Activated CD8-positive, alpha-beta T cell treated with anti-CD3 and anti-CD28 coated beads for 36 hours (primary cell): ENCODE data around the gene FLOT1. TPM values are rescaled to one million over a fixed set of nuclear protein-coding genes. Genes with fewer than 3 reads are reported as not detected.

Experiments used
- ATAC-seq: fragments of 200-7000 bp; cut with Tn5 transposase; one replicate; pipeline ENCODE4 v1.10.0; 2021; ENCODE audit warnings: mild to moderate bottlenecking, moderate library complexity
- CTCF ChIA-PET: fragments of 350-600 bp; sonication (Branson Sonifier 250); formaldehyde crosslinking; loops from one replicate; lab custom pipeline; 2021; ENCODE audit warnings: antibody characterized with exemption; lab: Charles Lee
- POLR2A ChIA-PET: fragments of 350-600 bp; sonication (Branson Sonifier 250); formaldehyde crosslinking; loops from one replicate; lab custom pipeline; 2021; ENCODE audit warnings: antibody characterized with exemption; lab: Charles Lee
- DNase-seq: peaks from one replicate; pipeline ENCODE4 v3.0.0-alpha.2; 2020
- H3K27ac Mint-ChIP-seq: one replicate; pipeline ENCODE4 v1.8.0; 2021; ENCODE audit warnings: mild to moderate bottlenecking, mixed read lengths
- H3K27me3 Mint-ChIP-seq: one replicate; pipeline ENCODE4 v1.8.0; 2021; ENCODE audit warnings: mixed read lengths
- H3K36me3 Mint-ChIP-seq: one replicate; pipeline ENCODE4 v1.8.0; 2021; ENCODE audit warnings: low read depth, mixed read lengths
- H3K4me1 Mint-ChIP-seq: one replicate; pipeline ENCODE4 v1.8.0; 2021; ENCODE audit warnings: low read depth, mixed read lengths
- H3K4me3 Mint-ChIP-seq: one replicate; pipeline ENCODE4 v1.8.0; 2021; ENCODE audit warnings: mild to moderate bottlenecking, moderate library complexity, mixed read lengths
- H3K9me3 Mint-ChIP-seq: one replicate; pipeline ENCODE4 v1.8.0; 2021; ENCODE audit warnings: mixed read lengths
- CTCF ChIP-seq: fragments of 200-600 bp; IDR thresholded peaks from one replicate; pipeline ENCODE4 v1.8.0; 2022; ENCODE audit warnings: antibody characterized with exemption, mild to moderate bottlenecking
- intact Hi-C: fragments of 100-400 bp; cut with micrococcal nuclease; formaldehyde crosslinking; loops from one replicate; pipeline ENCODE4 v1.10.0; 2022
- total RNA-seq, 2 experiments: library from RNA; stranded (reverse); gene quantifications; one replicate each; pipeline ENCODE4 v1.2.3, GENCODE V29; 2021

Gene FLOT1
- total RNA-seq, 2 experiments from 2014 or later, result 135 TPM

DNA sequence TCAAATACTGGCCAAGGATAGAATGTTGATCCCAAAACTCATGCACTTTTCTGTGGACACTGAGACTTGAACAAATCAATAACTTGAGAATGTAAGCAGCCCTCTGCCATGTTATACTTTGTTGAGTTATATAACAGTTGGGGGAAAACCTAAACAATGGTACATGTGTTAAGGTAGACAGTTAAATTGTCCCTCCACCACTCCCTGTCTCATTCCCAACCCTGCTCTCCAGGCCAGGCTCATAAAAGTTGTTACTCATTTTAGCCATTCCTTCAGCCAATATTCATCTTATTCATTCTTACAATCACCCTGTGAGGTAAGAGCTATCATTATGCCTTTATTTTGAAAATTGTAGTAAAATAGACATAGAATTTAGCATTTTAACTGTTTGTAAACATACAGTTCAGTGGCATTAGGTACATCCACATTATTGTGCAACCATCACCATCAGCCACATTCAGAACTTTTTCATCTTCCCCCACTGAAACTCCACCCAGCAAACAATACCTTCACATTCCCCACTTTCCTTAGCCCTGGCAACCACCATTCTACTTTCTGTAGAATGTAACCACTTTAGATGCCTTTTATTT lies 40.0 kb upstream of the FLOT1 start:
- peaks cover 6% of the 10 kb centered on the region for H3K36me3 Mint-ChIP-seq
- peak overlapping the region; percentile 44 for H3K4me3 Mint-ChIP-seq
- ChIA-PET CTCF (interaction anchor here (1.4 to 1.7 kb wide), 2 partner anchors 13 to 39 kb away, joined by 6 to 8 read pairs; no protein-coding TSS in a partner anchor), POLR2A (interaction anchor here (1.3 to 12.9 kb wide), 6 partner anchors 13 to 45 kb away, joined by 3 to 162 read pairs (median 7); partner anchors contain the start of gene FLOT1)
- no peak for ATAC-seq
- no peak for DNase-seq
- H3K27ac Mint-ChIP-seq, result peak overlapping the region; percentile 85
- H3K4me1 Mint-ChIP-seq, result peaks cover 67% of the 10 kb centered on the region
- no peaks in the 10 kb centered on the region for H3K27me3 Mint-ChIP-seq
- no peak for TF ChIP-seq CTCF
- intact Hi-C loops, result no loop called here
- H3K9me3 Mint-ChIP-seq, result peaks cover 4% of the 10 kb centered on the region

DNA sequence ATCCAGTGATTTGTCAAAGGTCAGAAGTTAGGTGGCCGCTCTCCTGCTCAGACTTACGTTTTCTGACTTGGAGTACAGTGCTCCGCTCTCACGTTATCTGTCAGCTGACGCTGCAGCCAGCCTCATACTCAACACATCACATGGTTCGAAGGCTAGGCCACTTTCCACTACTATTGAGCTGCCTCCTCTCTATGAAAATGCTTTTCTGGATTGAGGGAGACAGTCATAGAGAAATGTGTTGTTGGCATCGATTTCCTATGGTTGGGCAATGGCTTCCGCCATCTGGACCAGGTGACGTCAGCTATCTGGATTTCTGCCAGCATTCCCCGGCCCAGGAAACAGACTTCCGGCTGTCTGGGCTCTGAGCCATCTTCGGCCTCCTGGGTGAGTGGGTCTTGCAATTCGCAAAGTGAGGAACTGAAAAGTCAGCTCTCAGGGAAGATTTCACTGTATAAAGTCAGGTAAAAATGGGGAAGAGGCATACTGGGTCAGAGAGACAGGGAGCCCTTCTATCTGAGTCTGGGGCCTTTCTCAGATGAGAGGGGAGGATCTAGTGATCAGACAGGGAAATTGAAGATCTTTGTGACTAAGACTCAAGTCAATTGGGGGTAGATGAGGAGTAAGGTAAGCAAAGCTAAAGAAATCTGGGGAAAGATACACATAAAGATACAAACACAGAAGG lies 39.4 kb upstream of the FLOT1 start:
- ATAC-seq (peak; percentile 8), DNase-seq (no peak)
- TF ChIP-seq CTCF, result no peak
- peaks cover 4% of the 10 kb centered on the region for H3K9me3 Mint-ChIP-seq
- H3K4me3 Mint-ChIP-seq, result peak overlapping the region; percentile 44
- H3K36me3 Mint-ChIP-seq, result peaks cover 6% of the 10 kb centered on the region
- ChIA-PET POLR2A (interaction anchor here (0.6 to 12.9 kb wide), 9 partner anchors 12 to 252 kb away, joined by 3 to 162 read pairs (median 5); partner anchors contain the start of genes FLOT1 and IER3), CTCF (interaction anchor here (1.2 to 1.7 kb wide), 3 partner anchors 13 to 40 kb away, joined by 6 to 8 read pairs (median 6); no protein-coding TSS in a partner anchor)
- H3K27me3 Mint-ChIP-seq, result no peaks in the 10 kb centered on the region
- H3K27ac Mint-ChIP-seq, result peak overlapping the region; percentile 85
- peaks cover 72% of the 10 kb centered on the region for H3K4me1 Mint-ChIP-seq
- intact Hi-C loops, result no loop called here

- intact Hi-C loops, result no loop called here
Measured at GRCh38 chr6:30781395-30781742, 38.9 kb upstream of the FLOT1 start.

GRCh38 chr6:30780642-30780920 lies 38.1 kb upstream of the FLOT1 start:
- Mint-ChIP-seq H3K9me3 (peaks cover 4% of the 10 kb centered on the region), H3K27ac (peak overlapping the region; percentile 62), H3K27me3 (no peaks in the 10 kb centered on the region), H3K36me3 (no peaks in the 10 kb centered on the region), H3K4me1 (peaks cover 65% of the 10 kb centered on the region), H3K4me3 (no peak overlapping the region)
- intact Hi-C loops, result no loop called here
- TF ChIP-seq CTCF, result no peak
- ChIA-PET CTCF (interaction anchor here (0.9 kb wide), 1 partner anchor 28 kb away, joined by 3 read pairs; no protein-coding TSS in a partner anchor), POLR2A (interaction anchor here (0.9 to 12.9 kb wide), 5 partner anchors 11 to 36 kb away, joined by 5 to 162 read pairs (median 6); partner anchors contain the start of gene IER3)
- DNase-seq (no peak), ATAC-seq (no peak)

More at GRCh38 chr6:30781395-30781742, 38.9 kb upstream of the FLOT1 start:
- Mint-ChIP-seq H3K4me1 (peaks cover 72% of the 10 kb centered on the region), H3K9me3 (peaks cover 4% of the 10 kb centered on the region), H3K27ac (peak overlapping the region; percentile 85), H3K36me3 (peaks cover 2% of the 10 kb centered on the region), H3K27me3 (no peaks in the 10 kb centered on the region), H3K4me3 (no peak overlapping the region)
- ATAC-seq (no peak), DNase-seq (no peak)
- POLR2A ChIA-PET, result interaction anchor here (0.6 to 12.9 kb wide), 9 partner anchors 11 to 252 kb away, joined by 3 to 162 read pairs (median 5); partner anchors contain the start of genes FLOT1 and IER3
- no peak for TF ChIP-seq CTCF
- CTCF ChIA-PET, result interaction anchor here (1.2 to 1.7 kb wide), 2 partner anchors 12 to 22 kb away, joined by 6 to 8 read pairs; no protein-coding TSS in a partner anchor
